Measurements from ENCODE around the gene ADD3.
"Not testable (repeated sequence)": the region's sequence is repeated elsewhere in the genome, so short reads cannot be mapped to it uniquely, and the experiment has no call there.

The ADD3 gene

GRCh38 chr10:109976681-109977080 lies 31.1 kb upstream of the ADD3 start:
- DNase-seq (ENCODE audit: low read depth, low spot score) = no peak

DNA sequence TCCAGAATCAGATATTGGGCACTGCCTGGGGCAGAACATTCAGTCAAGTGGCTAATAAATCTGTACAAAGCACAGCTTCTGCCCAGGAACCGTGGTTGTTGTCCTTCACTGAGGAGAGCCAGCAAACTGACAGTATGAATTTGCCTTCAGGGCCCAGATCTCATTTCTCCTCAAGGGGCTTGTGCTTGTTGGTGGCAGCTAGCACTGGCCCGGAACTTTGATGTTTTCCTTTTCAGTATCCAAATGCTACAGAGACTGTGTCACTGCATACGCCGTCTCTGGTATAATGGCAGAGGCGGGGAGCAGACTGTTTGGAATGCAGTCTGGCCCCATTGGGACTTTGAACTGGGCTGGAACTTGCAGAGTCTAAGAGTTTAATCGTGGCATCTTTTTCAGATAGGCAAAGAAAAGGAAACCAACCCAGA lies 30.4 kb upstream of the ADD3 start:
- no peak for DNase-seq (ENCODE audit: low read depth, low spot score)

DNA sequence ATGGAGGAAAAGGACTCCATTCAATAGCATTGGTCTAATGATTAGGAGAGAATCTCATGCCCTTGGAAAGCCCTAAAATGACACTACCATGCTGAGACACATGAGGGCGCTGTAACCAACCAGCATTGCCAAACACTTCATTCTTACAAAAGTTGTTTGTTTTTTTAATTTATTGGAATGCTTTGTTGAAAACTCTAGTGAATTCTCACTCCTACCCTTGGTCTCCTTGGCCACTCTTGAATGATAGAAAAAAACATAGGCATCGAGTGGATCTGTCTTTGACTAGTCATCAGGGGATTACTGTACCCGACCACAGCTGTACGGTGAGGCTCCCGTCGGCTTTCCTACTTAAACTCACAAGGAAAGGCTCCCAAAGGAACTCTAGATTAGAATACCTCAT lies 29.3 kb upstream of the ADD3 start:
- peak; percentile 27 for DNase-seq (ENCODE audit: low read depth, low spot score)

GRCh38 chr10:109979215-109979614 lies 28.6 kb upstream of the ADD3 start:
- no peak for DNase-seq (ENCODE audit: low read depth, low spot score)

DNA sequence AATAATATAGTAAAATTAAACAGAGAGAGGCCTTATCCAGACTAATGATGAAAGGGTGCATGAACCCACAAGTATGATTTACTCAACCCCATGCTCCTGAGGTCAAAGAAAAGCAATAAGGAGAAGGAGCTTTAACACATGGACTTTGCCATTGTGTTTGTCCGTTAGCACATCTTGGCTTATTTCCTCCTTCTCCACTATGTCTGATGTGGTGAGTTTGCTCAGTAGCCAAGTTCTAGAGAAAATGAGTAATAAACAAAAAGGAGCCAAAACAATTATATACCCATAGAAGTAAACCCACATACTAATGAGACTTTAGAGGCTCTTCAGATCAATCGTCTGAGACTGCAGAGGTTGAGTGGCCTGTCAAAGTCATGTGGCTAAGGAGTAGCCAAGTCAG lies 26.1 kb upstream of the ADD3 start:
- DNase-seq (ENCODE audit: low read depth, low spot score) = no peak

GRCh38 chr10:109982123-109982522 lies 25.7 kb upstream of the ADD3 start:
- no peak for DNase-seq (ENCODE audit: low read depth, low spot score)

- no peak for DNase-seq (ENCODE audit: low read depth, low spot score)
Measured at GRCh38 chr10:109982812-109983211, 25.0 kb upstream of the ADD3 start.

DNA sequence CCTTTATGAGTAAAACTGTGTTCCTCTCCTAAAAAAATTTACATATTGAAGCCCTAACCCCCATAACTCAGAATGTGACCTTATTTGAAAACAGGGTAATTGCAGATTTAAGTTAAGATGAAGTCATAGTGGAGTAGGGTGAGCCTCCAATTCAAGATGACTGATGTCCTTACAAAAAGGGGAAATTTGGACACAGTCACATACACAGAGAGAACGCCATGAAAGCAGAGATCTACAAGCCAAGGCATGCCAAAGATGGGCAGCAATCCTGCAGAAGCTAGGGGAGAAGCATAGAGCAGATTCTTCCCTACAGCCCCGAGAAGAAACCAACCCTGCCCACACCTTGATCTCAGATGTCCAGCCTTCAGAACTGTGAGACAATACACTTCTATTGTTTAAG lies 23.8 kb upstream of the ADD3 start:
- DNase-seq (ENCODE audit: low read depth, low spot score) = no peak

GRCh38 chr10:109985768-109986167 lies 22.0 kb upstream of the ADD3 start:
- DNase-seq (ENCODE audit: low read depth, low spot score) = not testable (repeated sequence)

DNA sequence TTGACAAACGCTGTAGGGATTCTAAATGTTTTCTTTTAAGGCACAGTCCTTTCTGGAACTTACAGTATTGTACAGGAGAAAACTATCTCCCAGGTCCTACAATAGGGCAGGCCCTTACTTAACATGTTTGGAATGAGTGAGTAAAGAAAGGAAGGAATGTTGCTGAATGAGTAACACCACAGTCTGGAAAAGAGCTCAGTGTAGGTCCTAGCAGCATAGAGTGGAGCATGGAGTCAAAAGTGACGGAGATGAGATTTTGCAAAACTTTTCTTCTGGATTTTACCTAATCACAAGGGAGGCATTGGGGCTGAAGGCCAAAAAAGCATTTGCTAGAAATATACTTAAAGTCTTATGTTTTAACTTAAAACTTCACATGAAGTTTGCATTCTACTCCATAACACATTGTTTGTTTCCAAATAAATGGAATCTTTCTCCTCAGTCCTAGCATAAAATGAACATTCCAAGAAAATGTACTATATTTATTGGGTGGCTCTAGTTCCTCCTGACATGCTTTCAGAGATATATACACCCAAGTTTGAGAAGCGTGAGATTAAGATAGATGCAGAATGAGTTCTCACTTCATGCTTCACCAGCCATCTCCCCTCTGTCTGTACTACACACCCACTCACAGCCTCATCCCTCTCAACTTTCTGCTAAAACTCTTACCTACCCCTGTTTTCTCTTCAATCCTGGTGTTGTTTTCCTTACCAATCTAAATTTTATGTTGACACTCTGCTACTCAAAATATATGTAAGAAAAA lies 20.2 kb upstream of the ADD3 start:
- no peak for DNase-seq (ENCODE audit: low read depth, low spot score)

- no peak for DNase-seq (ENCODE audit: low read depth, low spot score)
Measured at GRCh38 chr10:109988212-109988596, 19.6 kb upstream of the ADD3 start.

DNA sequence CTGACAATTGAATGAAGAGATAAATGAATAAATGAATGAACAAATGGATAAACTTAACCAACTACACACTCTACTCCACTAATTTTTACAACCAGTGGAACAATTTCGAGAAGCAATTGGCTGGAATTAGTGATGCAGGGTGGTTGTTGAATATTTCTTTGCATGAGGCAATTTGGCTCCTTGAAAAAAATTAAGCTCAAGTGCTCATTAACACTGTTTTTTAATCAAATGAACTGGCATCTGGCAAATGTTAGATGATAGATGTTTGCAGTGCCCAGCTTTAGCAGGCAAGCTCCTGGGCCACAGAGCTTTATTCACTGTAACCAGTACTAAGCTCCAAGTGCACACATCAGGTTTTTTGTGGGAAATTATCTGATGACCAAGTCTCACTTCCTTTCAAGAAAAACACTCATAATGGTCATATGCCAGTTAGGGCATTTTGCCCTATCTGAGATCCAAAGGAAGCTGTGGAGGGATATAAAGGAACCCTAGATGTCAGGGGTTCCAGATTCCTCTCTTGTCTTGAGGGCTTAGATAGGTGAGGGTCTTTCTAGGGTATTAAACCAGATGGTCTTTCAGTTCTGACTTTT lies 16.4 kb upstream of the ADD3 start:
- no peak for DNase-seq (ENCODE audit: low read depth, low spot score)

DNA sequence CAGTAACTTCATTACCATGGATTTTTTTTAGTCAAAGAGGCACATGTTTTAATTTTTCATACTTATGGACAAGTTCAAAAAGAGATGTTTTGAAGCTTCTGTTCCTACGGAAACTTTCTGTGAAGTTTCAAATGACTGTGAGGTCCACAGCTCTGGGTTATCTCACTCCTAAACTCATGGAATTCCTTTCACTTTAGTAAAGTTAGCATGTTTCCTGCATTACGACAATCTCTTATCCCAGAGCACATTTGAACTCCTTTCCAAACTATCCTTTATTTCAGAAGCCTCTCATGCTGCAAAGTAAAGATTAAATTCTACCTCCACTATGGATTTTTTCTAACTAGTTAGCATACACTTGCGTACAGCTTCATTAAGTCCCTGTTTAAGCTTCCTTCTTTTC lies 15.3 kb upstream of the ADD3 start:
- DNase-seq (ENCODE audit: low read depth, low spot score) = no peak

GRCh38 chr10:109993551-109994330 lies 14.0 kb upstream of the ADD3 start:
- no peak for DNase-seq (ENCODE audit: low read depth, low spot score)

DNA sequence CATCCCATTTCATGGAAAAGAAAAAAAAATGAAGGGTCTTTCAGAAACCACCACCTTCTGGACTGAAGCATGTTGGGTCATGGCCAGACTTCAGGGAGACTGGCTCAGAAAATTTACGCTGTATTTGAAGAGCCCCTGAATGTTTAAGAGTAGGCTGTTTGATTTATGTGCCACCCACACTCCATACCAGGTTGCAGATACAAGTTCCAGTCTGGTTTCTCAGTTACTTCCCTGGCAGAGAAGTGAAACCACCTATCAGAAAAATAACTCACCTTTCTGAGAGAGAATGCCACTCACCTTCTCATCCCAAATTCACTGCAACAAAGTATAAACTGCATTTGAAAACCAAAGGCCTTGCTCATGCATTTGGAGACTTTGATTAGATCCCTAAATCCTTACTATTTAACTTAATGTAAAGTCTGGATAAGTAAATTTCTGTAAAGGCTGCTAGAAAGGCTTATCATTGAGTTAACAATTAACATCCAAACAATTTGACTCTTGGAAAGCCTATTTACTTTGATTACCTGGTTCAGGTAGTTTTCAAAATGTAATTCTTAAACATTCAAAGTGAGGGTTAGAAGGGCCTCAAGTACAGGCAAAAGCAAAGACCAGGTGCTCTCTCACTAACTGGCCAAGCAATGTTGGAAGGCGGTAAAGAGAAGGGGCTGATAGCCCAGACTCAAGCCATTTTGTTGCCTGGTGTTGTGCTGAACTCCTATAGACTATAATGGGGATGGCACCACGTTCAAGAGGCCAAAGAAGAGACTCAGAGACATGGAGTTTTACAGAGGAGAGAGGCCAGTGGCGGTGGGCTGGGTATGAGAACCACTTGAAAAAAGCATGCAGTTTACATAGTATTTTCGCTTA lies 12.8 kb upstream of the ADD3 start:
- DNase-seq (ENCODE audit: low read depth, low spot score) = no peak

DNA sequence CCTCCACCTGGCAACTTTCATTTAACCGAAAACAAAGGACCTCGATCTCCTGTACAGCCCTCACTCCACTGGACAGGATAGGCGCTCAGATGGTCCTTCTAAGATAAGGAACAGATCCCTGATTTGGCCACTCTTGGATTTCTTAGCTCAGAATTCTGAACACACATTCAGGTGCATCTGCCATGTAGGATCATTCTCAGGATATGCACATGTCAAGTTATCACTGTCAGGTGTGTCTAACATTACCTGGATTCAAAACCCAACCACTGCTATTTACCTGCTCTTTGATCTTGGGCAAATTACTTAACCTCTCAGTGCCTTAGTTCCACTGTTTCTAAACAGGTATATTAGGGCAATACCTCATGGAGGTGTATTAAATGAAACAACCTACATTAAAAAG lies 12.2 kb upstream of the ADD3 start:
- no peak for DNase-seq (ENCODE audit: low read depth, low spot score)

GRCh38 chr10:109996225-109996624 lies 11.6 kb upstream of the ADD3 start:
- no peak for DNase-seq (ENCODE audit: low read depth, low spot score)

- no peak for DNase-seq (ENCODE audit: low read depth, low spot score)
Measured at GRCh38 chr10:109996766-109997171, 11.0 kb upstream of the ADD3 start.

- DNase-seq (ENCODE audit: low read depth, low spot score) = no peak
Measured at GRCh38 chr10:109997233-109997632, 10.6 kb upstream of the ADD3 start.

DNA sequence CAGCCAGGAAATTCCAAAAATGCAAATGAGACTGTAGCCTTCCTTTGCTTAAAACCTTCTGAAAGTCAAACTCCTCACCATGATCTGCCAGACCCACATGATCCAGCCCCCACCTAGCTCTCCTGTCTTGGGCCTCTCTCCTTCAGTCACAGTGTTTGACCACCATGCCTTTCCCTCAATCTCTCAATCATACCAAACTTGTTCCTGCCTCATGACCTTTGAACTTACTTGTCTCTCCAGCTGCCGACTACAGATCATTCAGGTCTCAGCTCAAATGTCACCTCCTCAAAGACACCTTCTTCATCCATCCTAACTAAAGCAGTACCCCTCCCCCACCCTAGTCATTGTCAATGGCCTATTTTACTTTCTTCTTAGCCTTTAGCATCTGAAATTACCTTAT lies 9.3 kb upstream of the ADD3 start:
- no peak for DNase-seq (ENCODE audit: low read depth, low spot score)

- DNase-seq (ENCODE audit: low read depth, low spot score) = no peak
Measured at GRCh38 chr10:110002801-110003523, 4.8 kb upstream of the ADD3 start.
